Stimulated activated CD8-positive, alpha-beta memory T cell treated with anti-CD3 and anti-CD28 coated beads, Interleukin-2, amount 100 ng/mL, for 1 hour (primary cell): ENCODE data around the gene BRSK2.

Experiments
- DNase-seq, 2 donors: peaks; one replicate each; pipeline ENCODE4 v3.0.0-alpha.2; 2020; ENCODE audit warnings: low read depth in 2 of 2

BRSK2 gene

GRCh38 chr11:1468002-1468401, 78.3 kb downstream of the BRSK2 start:
- no peak for DNase-seq

- no peak for DNase-seq
Measured at GRCh38 chr11:1468473-1469066, 78.8 kb downstream of the BRSK2 start.

- DNase-seq = no peak
Measured at GRCh38 chr11:1469287-1469910, 79.7 kb downstream of the BRSK2 start.

GRCh38 chr11:1469911-1470680, 80.4 kb downstream of the BRSK2 start:
- DNase-seq = no peak

GRCh38 chr11:1470681-1471611, 81.2 kb downstream of the BRSK2 start:
- no peak for DNase-seq

GRCh38 chr11:1471736-1472135, 82.0 kb downstream of the BRSK2 start:
- no peak for DNase-seq

- no peak for DNase-seq
Measured at GRCh38 chr11:1472180-1473005, 82.7 kb downstream of the BRSK2 start.

GRCh38 chr11:1473011-1473628, 83.4 kb downstream of the BRSK2 start:
- no peak for DNase-seq

GRCh38 chr11:1473786-1474185, 84.1 kb downstream of the BRSK2 start:
- DNase-seq = no peak

- no peak for DNase-seq
Measured at GRCh38 chr11:1475841-1476240, 86.1 kb downstream of the BRSK2 start.

GRCh38 chr11:1476940-1477736, 87.4 kb downstream of the BRSK2 start:
- no peak for DNase-seq

- DNase-seq = no peak
Measured at GRCh38 chr11:1478011-1478410, 88.3 kb downstream of the BRSK2 start.

- no peak for DNase-seq
Measured at GRCh38 chr11:1478544-1478943, 88.8 kb downstream of the BRSK2 start.

GRCh38 chr11:1479006-1479677, 89.4 kb downstream of the BRSK2 start:
- no peak for DNase-seq

GRCh38 chr11:1479678-1480118, 90.0 kb downstream of the BRSK2 start:
- no peak for DNase-seq

GRCh38 chr11:1480191-1480554, 90.4 kb downstream of the BRSK2 start:
- no peak for DNase-seq

GRCh38 chr11:1480555-1481482, 91.1 kb downstream of the BRSK2 start:
- no peak for DNase-seq

- no peak for DNase-seq
Measured at GRCh38 chr11:1481483-1481825, 91.7 kb downstream of the BRSK2 start.
